HG02981 (cell line): ENCODE data around the gene FANCD2.
"Not testable (repeated sequence)": the region's sequence is repeated elsewhere in the genome, so short reads cannot be mapped to it uniquely, and the experiment has no call there.

Experiments
- ATAC-seq: cut with Tn5 transposase; IDR thresholded peaks from one replicate; pipeline ENCODE4 v1.9.1; 2021; ENCODE audit warnings: mild to moderate bottlenecking, moderate library complexity; ENCODE audit not compliant: unreplicated experiment

Gene FANCD2

GRCh38 chr3:10026084-10026890, at the start of gene FANCD2:
TSS of gene FANCD2 (plus strand) at chr3:10026437. CDS start at chr3:10028658, 2,221 bp downstream.
- peak; percentile 91 for ATAC-seq

GRCh38 chr3:9976721-9977709, 49.2 kb upstream of the FANCD2 start:
- ATAC-seq = no peak

GRCh38 chr3:9978710-9979305, 47.4 kb upstream of the FANCD2 start:
- ATAC-seq = no peak

- ATAC-seq = no peak
Measured at GRCh38 chr3:9980251-9980650, 46.0 kb upstream of the FANCD2 start.

GRCh38 chr3:9986230-9986725, 40.0 kb upstream of the FANCD2 start:
- ATAC-seq = peak; percentile 38

GRCh38 chr3:9994086-9994844, 32.0 kb upstream of the FANCD2 start:
- no peak for ATAC-seq

GRCh38 chr3:10000686-10001085, 25.6 kb upstream of the FANCD2 start:
- ATAC-seq = no peak

- ATAC-seq = no peak
Measured at GRCh38 chr3:10002951-10003350, 23.3 kb upstream of the FANCD2 start.

- no peak for ATAC-seq
Measured at GRCh38 chr3:10004506-10004905, 21.7 kb upstream of the FANCD2 start.

- ATAC-seq = no peak
Measured at GRCh38 chr3:10004960-10005564, 21.2 kb upstream of the FANCD2 start.

GRCh38 chr3:10006048-10006761, 20.0 kb upstream of the FANCD2 start:
- no peak for ATAC-seq

GRCh38 chr3:10006762-10007090, 19.5 kb upstream of the FANCD2 start:
- no peak for ATAC-seq

GRCh38 chr3:10007126-10007782, 19.0 kb upstream of the FANCD2 start:
- no peak for ATAC-seq

GRCh38 chr3:10008216-10008587, 18.0 kb upstream of the FANCD2 start:
- not testable (repeated sequence) for ATAC-seq

- ATAC-seq = peak; percentile 58
Measured at GRCh38 chr3:10008588-10009344, 17.5 kb upstream of the FANCD2 start.

- ATAC-seq = no peak
Measured at GRCh38 chr3:10010421-10010877, 15.8 kb upstream of the FANCD2 start.

GRCh38 chr3:10010878-10011465, 15.3 kb upstream of the FANCD2 start:
- ATAC-seq = peak; percentile 88

GRCh38 chr3:10011631-10012030, 14.6 kb upstream of the FANCD2 start:
- no peak for ATAC-seq
